ENCODE measurements around the gene ECE1.
A peak's percentile ranks its signal among the peaks of the same experiment; 100 is the strongest.

Gene ECE1

GRCh38 chr1:21318714-21319159 is 28.5 kb upstream of the ECE1 start:
- Histone ChIP-seq H3K4me3 (peak overlapping the region; percentile 20), H3K27ac (peak overlapping the region; percentile 95 to 98)
- DNase-seq (ENCODE audit: low spot score): peak; percentile 97
- TF ChIP-seq CTCF (IDR thresholded peaks at IDR 0.05): no peak

DNA sequence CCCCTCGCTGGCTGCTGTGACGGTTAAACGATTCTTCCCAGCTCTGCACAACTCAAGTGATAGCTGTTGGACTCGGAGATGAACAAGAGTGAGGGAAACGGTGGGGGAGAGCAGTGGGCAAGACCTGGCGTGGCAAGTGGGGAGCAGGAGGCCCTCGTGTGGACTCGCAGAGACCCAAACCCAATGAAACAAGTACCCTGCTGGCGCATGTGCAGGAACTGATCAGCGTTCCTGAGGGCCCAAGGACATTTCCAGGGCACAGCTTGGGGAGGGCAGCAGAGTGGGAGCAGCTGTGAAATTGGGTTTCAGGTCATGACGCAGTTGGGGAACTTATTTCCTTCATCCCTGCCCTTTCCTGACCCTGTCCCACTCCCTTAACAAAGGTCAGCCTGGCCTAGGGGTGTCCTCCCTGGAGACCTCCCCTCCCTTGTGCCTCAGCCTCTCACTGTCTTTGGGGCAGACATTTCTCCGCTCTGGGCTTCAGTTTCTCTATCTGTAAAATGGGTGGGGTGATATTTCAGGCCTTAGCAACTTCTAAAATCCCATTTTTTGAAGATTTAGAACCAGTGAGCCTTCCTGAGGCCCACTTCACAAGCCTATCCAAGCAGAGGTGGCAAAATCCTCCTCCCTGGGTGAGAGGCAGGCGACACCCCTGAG is 27.9 kb upstream of the ECE1 start:
- DNase-seq (ENCODE audit: low spot score): no peak
- H3K27ac ChIP-seq: peak overlapping the region; percentile 95 to 98
- TF ChIP-seq CTCF (IDR thresholded peaks at IDR 0.05): no peak
- H3K4me3 ChIP-seq: peak overlapping the region; percentile 20

DNA sequence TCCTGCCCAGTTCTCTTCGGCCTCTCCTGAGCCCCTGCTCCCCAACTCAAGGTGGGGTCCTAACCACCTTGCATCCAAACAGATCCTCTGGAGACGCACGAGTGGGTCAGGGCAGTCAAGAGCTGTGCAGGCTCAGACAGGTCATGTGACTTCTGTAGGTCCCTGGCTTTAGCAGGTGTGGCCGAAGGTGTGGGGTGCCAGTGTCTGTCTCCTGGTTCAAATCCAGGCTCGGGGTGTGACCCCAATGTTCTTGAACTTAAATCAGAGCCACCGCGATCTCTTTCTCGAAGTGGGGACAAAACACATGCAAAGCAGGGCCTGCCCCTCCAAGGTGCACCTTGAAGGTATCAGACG is 27.4 kb upstream of the ECE1 start:
- Histone ChIP-seq H3K27ac (peak overlapping the region; percentile 95 to 98), H3K4me3 (peak overlapping the region; percentile 20)
- no peak for TF ChIP-seq CTCF (IDR thresholded peaks at IDR 0.05)
- no peak for DNase-seq (ENCODE audit: low spot score)

DNA sequence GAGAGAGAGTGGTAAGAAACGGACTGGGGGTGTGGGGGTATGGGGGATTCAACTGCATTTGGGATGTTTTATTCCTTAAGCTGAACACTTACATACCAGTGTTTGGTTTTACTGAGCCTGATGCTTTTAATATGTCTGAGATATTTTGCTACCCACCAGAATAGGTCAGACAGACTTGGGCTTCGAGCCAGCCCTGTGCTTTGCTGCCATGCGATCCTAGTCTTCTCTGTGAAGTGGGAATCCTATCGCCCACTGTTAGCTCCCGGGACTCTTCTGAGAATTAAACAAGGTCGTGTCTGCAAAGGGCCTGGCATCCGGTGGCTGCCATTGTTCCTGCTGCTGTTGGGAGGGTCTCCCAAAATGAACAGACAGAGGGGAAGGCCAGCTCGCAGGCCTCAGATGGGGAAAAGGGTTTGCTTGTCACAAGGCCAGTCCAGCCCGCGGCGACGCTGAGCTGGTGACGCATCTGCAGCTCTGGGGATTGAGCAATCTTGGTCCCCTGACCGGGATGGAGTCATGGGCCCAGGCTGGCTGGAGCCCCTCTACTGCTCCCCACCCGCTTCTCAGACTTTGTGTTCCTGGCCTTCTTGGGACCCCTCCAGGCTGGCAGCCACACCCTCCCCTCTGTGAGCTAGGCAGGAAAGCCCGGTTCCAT is 26.9 kb upstream of the ECE1 start:
- DNase-seq (ENCODE audit: low spot score): peak; percentile 98
- H3K4me3 ChIP-seq: peak overlapping the region; percentile 46
- no peak for TF ChIP-seq CTCF (IDR thresholded peaks at IDR 0.05)
- H3K27ac ChIP-seq: peak overlapping the region; percentile 95 to 98

GRCh38 chr1:21314743-21315396 is 24.6 kb upstream of the ECE1 start:
- no peak for DNase-seq (ENCODE audit: low spot score)
- no peak overlapping the region for H3K4me3 ChIP-seq
- peak overlapping the region; percentile 95 to 98 for H3K27ac ChIP-seq
- TF ChIP-seq CTCF (IDR thresholded peaks at IDR 0.05): no peak

GRCh38 chr1:21313886-21314721 is 23.8 kb upstream of the ECE1 start:
- DNase-seq (ENCODE audit: low spot score): no peak

More at GRCh38 chr1:21313886-21314721, 23.8 kb upstream of the ECE1 start:
- H3K4me3 ChIP-seq: no peak overlapping the region
- H3K27ac ChIP-seq: peak overlapping the region; percentile 95 to 98
- no peak for TF ChIP-seq CTCF (IDR thresholded peaks at IDR 0.05)
